G401 (cell line): Measurements from ENCODE around the gene SHB. TPM values are rescaled to one million over a fixed set of nuclear protein-coding genes. Genes with fewer than 3 reads are reported as not detected.
A peak's percentile ranks its signal among the peaks of the same experiment; 100 is the strongest.
"Not testable (repeated sequence)": the region's sequence is repeated elsewhere in the genome, so short reads cannot be mapped to it uniquely, and the experiment has no call there.

Experiments used
- DNase-seq: peaks from one replicate; pipeline ENCODE4 v3.0.0-alpha.2; 2015; ENCODE audit warnings: low spot score
- in situ Hi-C: cut with HindIII; loops from 2 replicates; pipeline ENCODE4 v1.10.0; 2016; ENCODE audit warnings: low sequenced_read_pairs, mixed read lengths
- total RNA-seq: library from RNA; depleted of rRNA; stranded (reverse); fragments of >200 nt; shearing (Covaris generic); gene quantifications from 2 replicates; pipeline ENCODE4 v1.2.3, GENCODE V29; 2014

SHB gene
- total RNA-seq, 1 experiment from 2014 or later: 18.4 TPM

GRCh38 chr9:37905131-37905505, 163.9 kb downstream of the SHB start:
- in situ Hi-C loops: no loop called here

GRCh38 chr9:37904445-37905130, 164.4 kb downstream of the SHB start:
- DNase-seq: peak; percentile 28
- in situ Hi-C loops: no loop called here

More at GRCh38 chr9:37905131-37905505, 163.9 kb downstream of the SHB start:
- peak; percentile 23 for DNase-seq

- in situ Hi-C loops: no loop called here
These were observed 165.2 kb downstream of the SHB start, which contains the start of gene SLC25A51 for GRCh38 chr9:37903647-37904444. Gene SLC25A51, minus strand, starts transcription at chr9:37904127. Its CDS starts 15,577 bp downstream, at chr9:37888550.

GRCh38 chr9:37902796-37903646, 166.0 kb downstream of the SHB start:
- in situ Hi-C loops: no loop called here
- peak; percentile 34 for DNase-seq

More at GRCh38 chr9:37903647-37904444, 165.2 kb downstream of the SHB start, which contains the start of gene SLC25A51:
- DNase-seq: peak; percentile 88

GRCh38 chr9:37902131-37902530, 166.9 kb downstream of the SHB start:
- in situ Hi-C loops: no loop called here
- DNase-seq: no peak

DNA sequence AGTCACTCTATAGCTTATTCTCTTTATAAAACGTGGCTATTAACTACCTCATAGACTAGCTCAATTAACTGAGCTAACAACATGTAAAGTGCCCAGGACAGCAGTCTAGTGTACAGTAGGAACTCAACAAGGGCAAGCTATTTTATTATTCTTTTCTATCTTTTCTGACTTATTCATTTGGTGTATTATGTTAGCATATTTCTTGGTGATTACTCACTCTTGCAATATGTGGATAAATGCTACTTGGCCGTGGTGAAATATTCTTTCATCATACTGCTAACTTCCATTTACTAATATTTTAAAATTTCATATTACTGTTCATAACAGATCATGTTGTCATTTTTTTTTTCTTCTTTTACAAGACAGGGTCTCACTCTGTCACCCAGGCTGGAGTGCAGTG, 170.0 kb downstream of the SHB start:
- in situ Hi-C loops: no loop called here
- no peak for DNase-seq

- in situ Hi-C loops: no loop called here
- no peak for DNase-seq
These were observed 171.4 kb downstream of the SHB start for GRCh38 chr9:37897665-37898064.

DNA sequence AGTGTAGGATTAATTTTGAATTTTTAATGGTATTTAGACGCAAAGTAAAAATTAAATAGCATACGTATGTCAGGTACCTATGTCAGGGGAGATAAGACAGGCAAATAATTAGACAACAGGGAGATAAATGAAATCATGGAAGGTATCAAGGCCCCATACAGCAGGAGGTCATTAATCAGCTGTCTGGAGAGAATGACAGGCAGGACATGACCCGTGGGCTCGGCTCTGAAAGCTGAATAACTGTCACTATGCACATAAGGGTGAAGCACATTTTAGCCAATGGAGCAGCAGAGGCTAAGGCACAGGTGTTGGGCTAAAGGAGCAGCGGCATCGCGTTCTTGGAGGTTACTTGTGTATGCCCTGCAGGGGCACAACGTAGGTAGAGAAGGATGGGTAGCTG, 177.0 kb downstream of the SHB start:
- no peak for DNase-seq
- in situ Hi-C loops: no loop called here

GRCh38 chr9:37891042-37891441, 178.0 kb downstream of the SHB start:
- in situ Hi-C loops, DNase-seq: not testable (repeated sequence)

DNA sequence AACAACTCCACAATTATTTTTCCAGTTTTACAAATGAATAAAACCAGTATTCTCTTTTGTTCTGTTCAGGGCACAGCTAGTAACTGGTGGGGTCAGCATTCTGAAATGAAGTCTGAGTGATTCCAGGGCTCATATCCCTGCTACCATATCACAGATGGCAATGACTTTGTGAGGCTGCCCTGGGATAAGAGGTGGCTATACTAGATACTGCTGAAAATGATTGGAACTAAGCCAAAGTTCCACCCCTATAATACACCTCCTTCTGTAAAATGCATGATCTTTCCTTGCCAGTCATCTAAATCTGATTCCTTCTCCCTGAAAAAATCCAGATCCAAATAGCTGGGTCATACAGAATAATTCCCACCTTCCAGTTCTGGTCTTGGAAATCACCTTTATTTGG, 179.5 kb downstream of the SHB start:
- DNase-seq: no peak
- in situ Hi-C loops: no loop called here

GRCh38 chr9:37887977-37888583, 180.9 kb downstream of the SHB start:
- in situ Hi-C loops, DNase-seq: not testable (repeated sequence)

GRCh38 chr9:37880916-37881479, 188.0 kb downstream of the SHB start:
- in situ Hi-C loops: no loop called here
- DNase-seq: no peak

GRCh38 chr9:37876376-37876775, 192.7 kb downstream of the SHB start:
- in situ Hi-C loops: no loop called here

GRCh38 chr9:37873955-37874354, 195.1 kb downstream of the SHB start:
- no peak for DNase-seq
- in situ Hi-C loops: no loop called here

More at GRCh38 chr9:37876376-37876775, 192.7 kb downstream of the SHB start:
- no peak for DNase-seq

- in situ Hi-C loops: no loop called here
- DNase-seq: no peak
These were observed 198.2 kb downstream of the SHB start for GRCh38 chr9:37870799-37871176.

DNA sequence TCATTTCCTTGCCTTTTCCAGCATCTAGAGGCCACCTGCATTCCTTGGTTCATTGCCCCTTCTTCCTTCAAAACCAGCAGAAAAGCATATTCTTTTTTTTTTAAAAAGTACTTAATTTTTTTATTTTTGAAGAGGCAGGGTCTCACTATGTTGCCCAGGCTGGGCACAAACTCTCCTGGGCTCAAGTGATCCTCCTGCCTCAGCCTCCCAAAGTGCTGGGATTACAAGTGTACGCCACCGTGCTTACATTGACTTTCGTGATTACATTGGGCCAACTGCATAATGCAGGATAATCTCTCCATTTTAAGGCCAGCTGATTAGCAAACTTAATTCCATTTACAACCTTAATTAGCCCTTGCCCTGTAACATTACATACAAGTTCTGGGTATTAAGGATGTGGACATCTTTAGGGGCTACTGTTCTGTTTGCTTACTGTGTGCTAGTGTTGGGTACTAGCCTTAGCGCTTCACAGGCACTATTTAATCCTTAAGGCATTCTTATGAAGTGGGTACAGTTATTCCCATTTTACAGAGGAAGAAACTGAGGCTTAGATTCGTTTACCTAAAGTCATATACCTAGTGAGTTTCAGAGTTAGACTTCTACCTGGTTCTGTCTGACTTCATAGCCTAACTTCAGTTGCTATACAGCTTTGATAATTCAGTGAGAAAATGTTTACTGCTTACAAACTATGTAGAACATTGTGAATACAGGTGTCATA, 198.8 kb downstream of the SHB start:
- no peak for DNase-seq
- in situ Hi-C loops: no loop called here
